GM21381 (cell line): Measurements from ENCODE around the gene RERE.
"Not testable (repeated sequence)": the region's sequence is repeated elsewhere in the genome, so short reads cannot be mapped to it uniquely, and the experiment has no call there.

Experiments
- ATAC-seq: cut with Tn5 transposase; IDR thresholded peaks from one replicate; pipeline ENCODE4 v1.9.1; 2021; ENCODE audit warnings: mild to moderate bottlenecking, moderate library complexity; ENCODE audit not compliant: unreplicated experiment

Gene RERE

DNA sequence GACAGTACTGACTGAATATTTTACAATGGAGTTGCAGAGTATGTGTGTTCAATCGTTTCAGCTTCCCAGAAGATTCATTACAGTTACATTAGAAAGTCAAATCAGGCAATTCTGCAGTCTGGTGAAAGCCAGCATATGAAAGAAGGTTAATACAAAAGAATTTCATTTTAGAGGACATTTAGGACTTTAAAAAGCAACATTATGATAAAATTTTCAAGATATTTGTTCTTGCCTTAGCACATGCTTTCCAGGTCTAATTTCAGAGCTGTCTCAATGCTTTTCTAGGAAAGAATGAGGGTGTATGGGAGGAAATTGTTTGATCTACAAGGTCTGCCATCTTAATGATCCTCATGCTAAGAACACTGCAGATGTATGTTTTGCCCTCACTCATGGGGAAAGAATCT, 63.2 kb downstream of the RERE start:
- no peak for ATAC-seq

DNA sequence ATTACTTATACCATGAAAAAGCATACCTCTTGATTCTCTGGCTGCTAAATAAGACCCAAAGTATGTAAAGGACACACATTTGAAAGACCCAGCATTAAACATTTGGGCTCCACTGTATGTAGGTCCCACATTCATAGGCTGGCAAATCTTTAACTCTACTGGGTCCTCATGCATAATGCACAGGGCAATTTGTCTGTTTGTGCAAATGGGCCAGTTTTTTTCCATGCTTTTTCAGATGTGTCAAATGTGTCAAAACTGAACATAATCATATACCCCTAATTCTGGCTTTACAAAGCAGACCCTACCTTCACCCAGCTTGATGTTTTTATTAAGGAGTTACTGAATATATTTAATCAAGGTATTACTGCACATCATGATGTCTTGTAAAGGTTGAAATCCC, 63.7 kb downstream of the RERE start:
- ATAC-seq = no peak

DNA sequence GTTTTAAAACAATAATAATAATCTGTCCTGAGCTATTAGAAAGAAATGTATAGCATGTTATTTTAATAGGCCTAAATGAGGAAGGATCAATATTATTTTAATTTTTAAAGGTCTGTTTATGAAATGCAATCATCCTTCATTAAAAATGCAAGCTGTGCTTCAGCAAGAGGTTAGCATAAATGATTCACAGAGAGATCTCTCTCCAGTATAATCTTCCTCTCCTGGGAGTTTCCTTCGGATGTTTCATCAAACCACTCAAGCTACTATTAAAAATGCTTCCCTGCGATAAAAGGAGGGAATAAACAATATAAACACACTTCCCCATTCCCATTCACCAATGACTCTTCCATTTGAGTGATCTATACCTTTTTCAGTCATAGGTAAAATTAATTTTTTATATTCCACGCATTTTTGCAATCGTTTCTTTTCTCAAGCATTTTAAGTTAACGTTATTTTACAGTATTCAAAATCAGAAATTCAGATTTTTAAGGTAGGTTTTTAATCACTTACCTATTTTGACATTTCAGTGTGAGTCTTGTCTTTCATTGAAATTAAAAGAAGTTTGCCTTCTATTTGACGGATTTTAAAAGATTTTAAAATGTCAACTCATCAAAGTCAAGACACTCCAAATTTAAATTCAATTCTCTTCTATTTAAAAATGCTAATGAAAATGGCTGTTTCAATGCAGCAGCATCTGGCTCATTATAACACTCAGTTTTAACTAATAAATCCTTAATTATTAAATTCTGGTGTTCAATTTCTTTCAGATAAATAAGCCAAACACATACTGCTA, 64.3 kb downstream of the RERE start:
- ATAC-seq = no peak

DNA sequence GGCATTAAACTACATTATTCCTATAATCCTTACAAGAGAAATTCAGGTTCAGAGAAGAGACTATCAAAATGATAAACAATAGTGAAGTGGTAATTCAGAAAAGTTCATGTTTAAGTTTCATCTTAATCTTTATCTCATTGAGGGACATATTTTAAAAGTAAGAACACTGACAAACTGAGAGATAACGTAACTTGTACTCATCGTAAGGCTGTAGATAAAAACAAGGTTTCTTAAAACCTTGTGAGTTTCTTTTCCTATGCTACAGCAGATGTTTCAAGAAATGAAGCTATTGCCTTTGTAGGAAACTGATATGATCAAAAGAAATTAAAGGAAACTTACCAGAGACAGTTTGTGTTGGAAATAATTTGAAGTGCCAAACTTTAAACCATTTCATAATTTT, 65.0 kb downstream of the RERE start:
- no peak for ATAC-seq

- no peak for ATAC-seq
Observed at GRCh38 chr1:8751984-8752383, 65.5 kb downstream of the RERE start.

- no peak for ATAC-seq
Observed at GRCh38 chr1:8747879-8748825, 69.3 kb downstream of the RERE start.

GRCh38 chr1:8746554-8746953, 70.9 kb downstream of the RERE start:
- ATAC-seq = no peak

- ATAC-seq = no peak
Observed at GRCh38 chr1:8745749-8746390, 71.6 kb downstream of the RERE start.

GRCh38 chr1:8745346-8745745, 72.1 kb downstream of the RERE start:
- ATAC-seq = no peak

DNA sequence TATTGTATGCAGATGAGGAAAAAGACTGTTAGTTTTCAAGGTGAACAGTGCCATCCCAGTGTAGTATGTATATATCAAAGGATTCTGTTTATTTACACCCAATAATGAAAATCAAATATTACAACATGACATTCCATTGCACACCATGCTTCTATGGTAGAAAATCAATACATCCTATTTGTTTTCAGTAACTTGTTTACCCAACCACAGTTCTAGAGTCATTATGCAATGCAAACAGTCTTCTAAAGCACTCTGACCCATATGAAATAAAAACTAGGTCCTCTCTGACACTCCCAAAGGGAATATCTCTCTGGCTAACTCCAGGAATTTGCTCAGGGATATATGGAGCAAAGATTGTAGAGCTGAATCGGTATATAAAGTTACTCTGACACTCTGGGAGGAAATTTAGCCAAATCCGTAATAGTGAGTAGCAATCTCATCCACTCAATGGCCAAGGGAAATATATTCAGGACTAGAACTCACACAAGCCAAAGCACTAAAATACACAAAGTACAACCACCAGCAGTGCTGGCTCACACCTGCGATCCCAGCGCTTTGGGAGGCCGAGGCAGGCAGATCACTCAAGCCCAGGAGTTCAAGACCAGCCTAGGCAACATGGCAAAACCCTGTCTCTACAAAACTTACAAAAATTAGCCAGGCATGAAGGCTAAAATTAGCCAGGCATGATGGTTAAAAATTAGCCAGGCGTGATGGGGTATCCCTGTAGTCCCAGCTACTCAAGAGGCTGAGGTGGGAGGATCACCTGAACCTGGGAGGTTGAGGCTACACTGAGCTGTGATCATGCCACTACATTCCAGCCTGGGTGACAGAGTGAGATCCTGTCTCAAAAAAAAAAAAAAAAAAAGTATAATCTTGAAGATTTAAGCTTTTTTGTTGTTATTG, 75.2 kb downstream of the RERE start:
- no peak for ATAC-seq

DNA sequence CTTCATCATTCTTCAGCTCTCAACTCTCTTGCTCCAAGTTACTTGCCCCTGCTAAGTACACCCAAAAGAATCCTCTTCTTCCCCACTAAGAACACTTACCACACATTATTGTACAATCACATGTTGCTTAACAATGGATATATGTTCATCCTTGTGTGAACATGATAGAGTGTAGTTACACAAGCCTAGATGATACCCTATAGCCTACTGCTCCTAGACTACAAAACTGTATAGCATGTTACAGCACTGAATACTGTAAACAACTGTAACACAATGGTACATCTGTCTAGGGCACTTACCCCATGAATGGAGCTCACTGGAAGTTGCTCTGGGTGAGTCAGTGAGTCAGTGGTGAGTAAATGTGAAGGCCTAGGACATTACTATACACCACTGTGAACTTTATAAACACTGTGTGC, 77.4 kb downstream of the RERE start:
- no peak for ATAC-seq

GRCh38 chr1:8739377-8739776, 78.1 kb downstream of the RERE start:
- ATAC-seq = no peak

GRCh38 chr1:8736927-8737326, 80.5 kb downstream of the RERE start:
- ATAC-seq = no peak

DNA sequence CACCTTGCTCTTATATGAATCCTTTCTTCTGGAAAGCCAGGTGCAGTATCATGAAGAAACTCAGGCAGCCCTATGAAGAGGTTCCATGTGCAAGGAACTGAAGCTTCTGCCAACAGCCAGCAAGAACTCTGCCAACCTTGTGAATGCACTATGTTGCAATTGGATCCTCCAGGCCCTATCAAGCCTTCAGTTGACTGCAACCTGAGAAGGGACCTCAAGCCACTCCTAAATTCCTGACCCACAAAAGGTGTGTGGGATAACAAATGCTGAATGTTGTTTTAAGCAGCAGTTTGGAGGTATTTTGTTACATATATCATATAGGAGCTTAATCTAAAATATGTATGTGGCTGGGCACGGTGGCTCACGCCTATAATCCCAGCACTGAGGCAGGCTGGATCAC, 84.0 kb downstream of the RERE start:
- ATAC-seq = no peak

DNA sequence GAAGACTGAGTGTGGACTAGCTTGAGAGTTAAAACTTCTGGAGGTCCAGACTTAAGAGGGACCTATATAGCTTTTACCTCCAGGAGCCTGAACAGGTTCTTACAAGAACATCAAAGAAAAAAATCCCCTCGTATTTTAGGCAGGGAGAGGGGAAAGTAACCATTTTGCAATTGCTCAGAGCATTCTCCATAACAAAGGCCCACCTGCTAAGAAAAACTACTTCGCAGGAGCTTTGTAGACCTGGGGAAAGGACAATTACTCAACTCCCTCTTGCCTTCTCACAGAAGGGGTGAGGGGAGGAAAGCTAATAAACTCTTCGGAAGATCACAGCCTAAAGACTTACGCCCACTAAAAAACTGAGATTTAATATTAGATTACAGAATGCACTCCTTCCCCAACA, 86.3 kb downstream of the RERE start:
- ATAC-seq = no peak

GRCh38 chr1:8728464-8728863, 89.0 kb downstream of the RERE start:
- no peak for ATAC-seq

- no peak for ATAC-seq
Observed at GRCh38 chr1:8727809-8728213, 89.6 kb downstream of the RERE start.

DNA sequence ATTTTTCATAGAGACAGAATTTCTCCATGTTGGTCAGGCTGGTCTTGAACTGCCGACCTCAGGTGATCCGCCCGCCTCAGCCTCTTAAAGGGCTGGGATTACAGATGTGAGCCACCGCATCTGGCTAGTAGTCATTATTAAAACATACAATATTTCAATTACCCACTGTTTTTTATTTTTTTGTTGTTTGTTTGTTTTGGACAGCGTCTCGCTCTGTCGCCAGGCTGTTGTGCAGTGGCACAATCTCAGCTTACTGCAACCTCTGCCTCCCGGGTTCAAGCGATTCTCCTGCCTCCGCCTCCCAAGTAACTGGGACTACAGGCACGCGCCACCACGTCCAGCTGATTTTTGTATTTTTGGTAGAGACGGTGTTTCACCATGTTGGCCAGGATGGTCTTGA, 90.1 kb downstream of the RERE start:
- ATAC-seq = not testable (repeated sequence)

GRCh38 chr1:8726801-8727186, 90.6 kb downstream of the RERE start:
- ATAC-seq = not testable (repeated sequence)

- no peak for ATAC-seq
Observed at GRCh38 chr1:8723010-8723409, 94.4 kb downstream of the RERE start.

GRCh38 chr1:8722366-8722765, 95.1 kb downstream of the RERE start:
- ATAC-seq = no peak
